Upper lobe of left lung (tissue), 6 donors: Measurements from ENCODE around the gene LHX3. TPM values are rescaled to one million over a fixed set of nuclear protein-coding genes. Genes with fewer than 3 reads are reported as not detected.

Experiments used
- ATAC-seq, 2 donors: fragments of 200-7000 bp; cut with Tn5 transposase; one replicate each; pipeline ENCODE4 v1.9.1; 2022; ENCODE audit warnings: mild to moderate bottlenecking in 2 of 2, moderate library complexity in 2 of 2; ENCODE audit not compliant: low FRiP score in 2 of 2
- DNase-seq, 2 donors: peaks; one replicate each; pipeline ENCODE4 v3.0.0-alpha.2; 2019 to 2020
- H3K27ac ChIP-seq, 4 donors: fragments of 200-600 bp; sonication (generic); one replicate each; pipeline ENCODE4 v1.5.1; 2016 to 2019
- H3K27me3 ChIP-seq, 4 donors: fragments of 200-600 bp; sonication (generic); one replicate each; pipeline ENCODE4 v1.5.1; 2017 to 2019
- H3K36me3 ChIP-seq, 4 donors: fragments of 200-600 bp; sonication (generic); one replicate each; pipeline ENCODE4 v1.5.1; 2016 to 2019
- H3K4me1 ChIP-seq, 4 donors: fragments of 200-600 bp; sonication (generic); one replicate each; pipeline ENCODE4 v1.5.1; 2018 to 2019
- H3K4me3 ChIP-seq, 4 donors: fragments of 200-600 bp; sonication (generic); one replicate each; pipeline ENCODE4 v1.5.1; 2017 to 2019; ENCODE audit warnings: mild to moderate bottlenecking in 2 of 4, moderate library complexity in 1 of 4
- H3K9me3 ChIP-seq, 4 donors: fragments of 200-600 bp; sonication (generic); one replicate each; pipeline ENCODE4 v1.5.1; 2018 to 2019
- EP300 ChIP-seq, 4 donors: sonication (generic); formaldehyde crosslinking; IDR thresholded peaks; one replicate each; pipeline ENCODE4 v1.5.1; 2017; ENCODE audit warnings: antibody characterized with exemption in 4 of 4, control low read depth in 2 of 4
- POLR2A ChIP-seq, 4 donors: fragments of 450-650 bp; IDR thresholded peaks; one replicate each; pipeline ENCODE4 v1.5.1; 2016 to 2017; ENCODE audit warnings: antibody characterized with exemption in 4 of 4, mild to moderate bottlenecking in 2 of 4
- POLR2AphosphoS5 ChIP-seq, 2 donors: sonication (generic); formaldehyde crosslinking; IDR thresholded peaks; one replicate each; pipeline ENCODE4 v1.5.1; 2017; ENCODE audit warnings: antibody characterized with exemption in 2 of 2
- WGBS, 2 donors: methylation state at CpG; one replicate each; pipeline ENCODE4 v1.1.5; 2017 to 2018; 5-methylcytosine and 5-hydroxymethylcytosine counted together
- total RNA-seq, 6 donors: library from RNA; depleted of rRNA in 4 of 6; stranded (reverse); fragments of >200 nt in 4 of 6; gene quantifications; one replicate each; pipeline versions ENCODE4 v1.1.0 to v1.2.1, GENCODE V29; 2016 to 2021
- TF ChIP-seq, protein P1 (sequence below), 6 experiments: fragments of 450-650 bp in 4 of 6; fragments of 200-600 bp in 2 of 6; sonication (generic) in 2 of 6; IDR thresholded peaks; one replicate each; pipeline ENCODE4 v1.5.1; 2016 to 2019; ENCODE audit warnings: antibody characterized with exemption in 6 of 6
- donor health status: DM: no; HTN: no; CAD: no; lungs with moderate emphysema.
- donor health status: DM: no; HTN: yes; CAD: no; lungs with severe emphysema.

The LHX3 gene
- total RNA-seq, 6 donors from 2014 or later, result 0.20 TPM; not detected in 5

DNA sequence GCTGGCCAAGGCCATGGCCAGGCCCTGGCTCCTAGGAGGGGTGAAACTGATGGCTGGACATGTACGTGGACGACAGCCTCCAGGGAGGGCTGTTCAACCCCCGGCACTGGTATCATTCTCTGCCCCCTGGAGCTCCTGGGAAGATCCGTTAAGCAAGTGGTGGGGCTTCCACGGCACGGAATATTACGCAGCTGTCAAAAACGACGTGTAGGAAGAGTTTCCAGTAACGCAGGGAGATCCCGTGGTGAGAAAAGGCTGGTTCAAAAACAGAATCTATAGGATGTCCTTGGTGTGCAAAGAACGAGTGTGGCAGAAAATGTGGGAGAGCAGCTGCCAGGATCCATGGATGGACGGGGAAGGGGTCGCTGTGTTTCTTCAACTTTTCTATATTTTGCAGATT is 50.0 kb downstream of the LHX3 start:
- DNase-seq, result no peak
- Histone ChIP-seq H3K9me3 (no peaks in the 10 kb centered on the region), H3K4me1 (no peaks in the 10 kb centered on the region), H3K4me3 (no peak overlapping the region), H3K27me3 (no peaks in the 10 kb centered on the region), H3K36me3 (no peaks in the 10 kb centered on the region), H3K27ac (no peak overlapping the region)
- TF ChIP-seq, protein P1, sequence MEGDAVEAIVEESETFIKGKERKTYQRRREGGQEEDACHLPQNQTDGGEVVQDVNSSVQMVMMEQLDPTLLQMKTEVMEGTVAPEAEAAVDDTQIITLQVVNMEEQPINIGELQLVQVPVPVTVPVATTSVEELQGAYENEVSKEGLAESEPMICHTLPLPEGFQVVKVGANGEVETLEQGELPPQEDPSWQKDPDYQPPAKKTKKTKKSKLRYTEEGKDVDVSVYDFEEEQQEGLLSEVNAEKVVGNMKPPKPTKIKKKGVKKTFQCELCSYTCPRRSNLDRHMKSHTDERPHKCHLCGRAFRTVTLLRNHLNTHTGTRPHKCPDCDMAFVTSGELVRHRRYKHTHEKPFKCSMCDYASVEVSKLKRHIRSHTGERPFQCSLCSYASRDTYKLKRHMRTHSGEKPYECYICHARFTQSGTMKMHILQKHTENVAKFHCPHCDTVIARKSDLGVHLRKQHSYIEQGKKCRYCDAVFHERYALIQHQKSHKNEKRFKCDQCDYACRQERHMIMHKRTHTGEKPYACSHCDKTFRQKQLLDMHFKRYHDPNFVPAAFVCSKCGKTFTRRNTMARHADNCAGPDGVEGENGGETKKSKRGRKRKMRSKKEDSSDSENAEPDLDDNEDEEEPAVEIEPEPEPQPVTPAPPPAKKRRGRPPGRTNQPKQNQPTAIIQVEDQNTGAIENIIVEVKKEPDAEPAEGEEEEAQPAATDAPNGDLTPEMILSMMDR (IDR thresholded peaks at IDR 0.05), result no peak
- no peak for TF ChIP-seq EP300 (IDR thresholded peaks at IDR 0.05)
- 90 to 93% methylated on average over 14 of the region's 14 CpGs for WGBS, 2 donors
- no peak for ATAC-seq

DNA sequence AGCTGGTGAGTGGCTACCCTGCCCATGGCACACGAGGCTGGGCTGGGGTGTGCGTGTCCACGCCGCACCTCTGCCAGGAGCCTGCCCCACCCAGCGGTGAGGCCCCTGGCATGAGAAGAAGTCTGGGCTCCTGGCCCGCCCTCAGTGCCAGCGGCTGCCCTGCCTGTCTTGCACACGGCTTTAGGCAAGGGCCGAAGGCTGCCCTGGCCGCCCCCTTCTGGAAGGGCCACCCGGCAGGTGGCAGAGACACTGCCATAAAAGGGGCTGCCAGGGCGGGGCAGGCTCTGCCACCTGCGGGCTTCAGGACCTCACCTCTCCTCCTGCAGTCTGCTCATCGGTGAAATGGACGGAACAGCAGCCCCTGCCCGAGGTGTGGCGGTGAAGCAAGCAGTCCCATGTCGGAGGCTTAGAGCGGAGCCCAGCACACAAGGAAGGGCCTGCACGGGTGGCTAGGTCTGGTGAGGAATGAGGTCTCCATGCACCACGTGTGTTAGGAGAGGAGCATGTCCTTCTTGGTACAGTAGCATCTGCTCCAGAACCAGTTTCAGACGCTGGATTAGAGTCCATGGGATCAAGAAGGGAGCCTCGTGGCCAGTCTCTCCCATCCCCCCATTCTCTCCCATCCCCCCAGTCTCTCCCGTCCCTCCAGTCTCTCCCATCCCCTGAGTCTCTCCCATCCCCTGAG is 51.4 kb downstream of the LHX3 start:
- 52 to 70% methylated on average over 11 to 17 of the region's 24 CpGs for WGBS, 2 donors
- no peaks in the 10 kb centered on the region for H3K4me1 ChIP-seq
- H3K36me3 ChIP-seq, result no peaks in the 10 kb centered on the region
- TF ChIP-seq EP300 (IDR thresholded peaks at IDR 0.05) (no peak), POLR2A (IDR thresholded peaks at IDR 0.05) (no peak)
- DNase-seq (peak in 1 of 2 donors; percentile 65), ATAC-seq (peak in 1 of 2 donors; percentile 5)
- peaks cover 0 to under 1% (median 0%) of the 10 kb centered on the region in 4 donors for H3K27me3 ChIP-seq
- no peak overlapping the region for H3K4me3 ChIP-seq
- no peak overlapping the region for H3K27ac ChIP-seq
- H3K9me3 ChIP-seq, result no peaks in the 10 kb centered on the region

DNA sequence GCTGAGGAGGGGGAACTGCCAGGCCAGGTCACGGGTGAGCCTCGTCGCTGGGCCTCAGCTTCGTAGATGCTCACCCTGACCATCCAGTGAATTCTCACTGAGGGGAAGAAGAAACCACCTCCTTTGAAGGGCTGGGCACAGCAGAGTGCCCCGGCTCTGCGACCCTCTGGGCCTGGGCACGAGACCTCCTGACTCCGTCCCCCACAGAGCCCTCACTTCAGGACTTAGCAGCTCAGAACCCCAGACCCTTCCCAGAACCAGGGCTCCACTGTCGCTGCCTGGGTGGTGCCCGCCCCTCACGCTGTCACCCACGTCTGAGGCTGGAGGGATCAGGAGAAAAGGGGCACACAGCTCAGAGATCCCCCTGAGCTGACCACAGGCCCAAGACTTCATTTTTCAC is 52.0 kb downstream of the LHX3 start:
- ATAC-seq, result no peak
- H3K36me3 ChIP-seq, result no peaks in the 10 kb centered on the region
- peaks cover 0 to 7% (median 1%) of the 10 kb centered on the region in 4 donors for H3K27me3 ChIP-seq
- no peak for TF ChIP-seq POLR2AphosphoS5 (IDR thresholded peaks at IDR 0.05)
- no peak for TF ChIP-seq POLR2A (IDR thresholded peaks at IDR 0.05)
- TF ChIP-seq, protein P1 (IDR thresholded peaks at IDR 0.05), result no peak
- TF ChIP-seq EP300 (IDR thresholded peaks at IDR 0.05), result no peak
- no peak overlapping the region for H3K4me3 ChIP-seq
- 89 to 90% methylated on average over 8 to 12 of the region's 12 CpGs for WGBS, 2 donors
- no peaks in the 10 kb centered on the region for H3K9me3 ChIP-seq
- H3K4me1 ChIP-seq, result no peaks in the 10 kb centered on the region
- H3K27ac ChIP-seq, result no peak overlapping the region
- DNase-seq, result peak in 1 of 2 donors; percentile 52

DNA sequence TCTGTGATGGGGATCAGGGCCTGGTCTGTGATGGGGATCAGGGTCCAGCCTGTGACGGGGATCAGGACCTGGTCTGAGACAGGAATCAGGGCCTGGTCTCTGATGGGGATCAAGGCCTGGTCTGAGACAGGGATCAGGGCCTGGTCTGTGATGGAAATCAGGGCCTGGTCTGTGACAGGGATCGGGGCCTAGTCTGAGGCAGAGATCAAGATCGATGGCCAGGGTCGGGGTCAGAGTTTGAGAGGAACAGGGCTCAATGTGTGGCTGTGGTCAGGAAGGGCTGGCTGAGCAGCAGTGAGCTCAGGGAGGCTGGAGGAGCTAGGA is 52.4 kb downstream of the LHX3 start:
- H3K27ac ChIP-seq, result no peak overlapping the region
- no peaks in the 10 kb centered on the region for H3K9me3 ChIP-seq
- no peak for DNase-seq
- 71 to 80% methylated on average over 4 of the region's 4 CpGs for WGBS, 2 donors
- H3K4me3 ChIP-seq, result no peak overlapping the region
- TF ChIP-seq EP300 (IDR thresholded peaks at IDR 0.05) (no peak), POLR2A (IDR thresholded peaks at IDR 0.05) (no peak), POLR2AphosphoS5 (IDR thresholded peaks at IDR 0.05) (no peak)
- TF ChIP-seq, protein P1 (IDR thresholded peaks at IDR 0.05), result no peak
- H3K27me3 ChIP-seq, result peaks cover 0 to 11% (median 1%) of the 10 kb centered on the region in 4 donors
- no peaks in the 10 kb centered on the region for H3K36me3 ChIP-seq
- no peaks in the 10 kb centered on the region for H3K4me1 ChIP-seq
- no peak for ATAC-seq

DNA sequence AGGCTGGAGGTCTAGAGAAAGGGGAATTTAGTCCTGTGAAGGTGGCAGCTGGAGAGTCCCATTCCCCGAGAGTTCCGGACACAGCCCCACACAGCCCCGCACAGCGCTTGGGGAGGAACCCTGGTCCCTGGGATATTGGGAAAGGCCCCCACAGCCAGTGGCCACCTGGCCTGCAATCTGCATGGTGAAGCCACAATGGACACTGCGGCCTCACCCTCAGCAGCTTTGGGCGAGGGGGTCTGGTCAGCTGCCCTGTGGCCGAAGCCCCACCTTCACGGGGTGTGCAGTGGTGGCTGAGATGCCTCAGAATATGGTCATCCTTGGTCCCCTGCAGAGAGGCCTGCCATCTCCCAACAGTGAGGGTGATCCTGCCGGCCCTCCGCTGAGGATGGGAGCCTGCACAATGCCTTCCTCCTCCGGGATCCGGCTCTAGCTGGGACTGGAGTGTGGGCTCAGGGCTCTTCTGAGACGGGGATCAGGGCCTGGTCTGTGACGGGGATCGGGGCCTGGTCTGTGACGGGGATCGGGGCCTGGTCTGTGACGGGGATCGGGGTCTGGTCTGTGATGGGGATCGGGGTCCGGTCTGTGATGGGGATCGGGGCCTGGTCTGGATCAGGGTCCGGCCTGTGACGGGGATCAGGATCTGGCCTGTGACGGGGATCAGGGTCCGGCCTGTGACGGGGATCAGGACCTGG is 52.9 kb downstream of the LHX3 start:
- 77 to 85% methylated on average over 20 of the region's 27 CpGs for WGBS, 2 donors
- no peaks in the 10 kb centered on the region for H3K36me3 ChIP-seq
- H3K27me3 ChIP-seq, result peaks cover 0 to 15% (median 4%) of the 10 kb centered on the region in 4 donors

More for the DNA sequence above, 52.9 kb downstream of the LHX3 start:
- ATAC-seq (no peak), DNase-seq (peak in 1 of 2 donors; percentile 48)
- Histone ChIP-seq H3K9me3 (no peaks in the 10 kb centered on the region), H3K4me1 (no peaks in the 10 kb centered on the region), H3K4me3 (no peak overlapping the region), H3K27ac (no peak overlapping the region)
- TF ChIP-seq POLR2A (IDR thresholded peaks at IDR 0.05) (no peak), EP300 (IDR thresholded peaks at IDR 0.05) (no peak), POLR2AphosphoS5 (IDR thresholded peaks at IDR 0.05) (no peak)
- TF ChIP-seq, protein P1 (IDR thresholded peaks at IDR 0.05), result no peak
